ENCODE data around the gene NOL12. TPM values are rescaled to one million over a fixed set of nuclear protein-coding genes. Genes with fewer than 3 reads are reported as not detected.

Gene NOL12
- total RNA-seq, 1 experiment from 2014 or later: 47.1 TPM

GRCh38 chr22:37741312-37741795 is 55.2 kb downstream of the NOL12 start:
- Mint-ChIP-seq H3K4me3 (ENCODE audit: unreplicated experiment) (no peak overlapping the region), H3K4me1 (ENCODE audit: insufficient read depth, unreplicated experiment) (peaks cover 25% of the 10 kb centered on the region), H3K9me3 (ENCODE audit: unreplicated experiment) (no peaks in the 10 kb centered on the region), H3K27ac (ENCODE audit: low read depth, unreplicated experiment) (no peak overlapping the region), H3K27me3 (ENCODE audit: insufficient read depth, unreplicated experiment) (no peaks in the 10 kb centered on the region), H3K36me3 (ENCODE audit: insufficient read depth, unreplicated experiment) (no peaks in the 10 kb centered on the region)
- intact Hi-C loops (cut with micrococcal nuclease): no loop called here
- ChIA-PET POLR2A (interaction anchor here (0.6 to 3.9 kb wide), 13 partner anchors 9 to 1354 kb away, joined by 3 to 17 read pairs (median 4); partner anchors contain the start of genes GCAT, GGA1, NOL12 and PDXP), CTCF (interaction anchor here (0.7 kb wide), 1 partner anchor 101 kb away, joined by 5 read pairs; no protein-coding TSS in a partner anchor)
- no peak for TF ChIP-seq CTCF (IDR thresholded peaks at IDR 0.05; ENCODE audit: unreplicated experiment)
- BruUV-seq (replicated peaks): no TSS peak
- DNase-seq (ENCODE audit: unreplicated experiment): peak; percentile 96

GRCh38 chr22:37742376-37743171 is 56.4 kb downstream of the NOL12 start:
- no TSS peak for BruUV-seq (replicated peaks)
- H3K27ac Mint-ChIP-seq (ENCODE audit: low read depth, unreplicated experiment): no peak overlapping the region
- no peaks in the 10 kb centered on the region for H3K9me3 Mint-ChIP-seq (ENCODE audit: unreplicated experiment)
- no peak for TF ChIP-seq CTCF (IDR thresholded peaks at IDR 0.05; ENCODE audit: unreplicated experiment)
- H3K36me3 Mint-ChIP-seq (ENCODE audit: insufficient read depth, unreplicated experiment): peaks cover 5% of the 10 kb centered on the region
- H3K27me3 Mint-ChIP-seq (ENCODE audit: insufficient read depth, unreplicated experiment): no peaks in the 10 kb centered on the region
- no peak overlapping the region for H3K4me3 Mint-ChIP-seq (ENCODE audit: unreplicated experiment)
- intact Hi-C loops (cut with micrococcal nuclease): no loop called here
- ChIA-PET POLR2A (interaction anchor here (0.5 to 3.9 kb wide), 9 partner anchors 10 to 661 kb away, joined by 3 to 17 read pairs (median 4); partner anchors contain the start of genes GCAT and NOL12), CTCF (interaction anchor here (0.6 kb wide), 1 partner anchor 12 kb away, joined by 6 read pairs; no protein-coding TSS in a partner anchor)
- DNase-seq (ENCODE audit: unreplicated experiment): peak; percentile 95
- peaks cover 32% of the 10 kb centered on the region for H3K4me1 Mint-ChIP-seq (ENCODE audit: insufficient read depth, unreplicated experiment)

Other genes with a start within 250 kb of the NOL12 start
- 0.56 and 1.2 TPM in 2 replicates for gene MFNG, start 200.0 kb upstream of the NOL12 start, total RNA-seq (2022)
- gene CARD10, start 166.9 kb upstream of the NOL12 start, total RNA-seq (2022): 20.6 and 22.7 TPM in 2 replicates
- 86.0 and 148 TPM in 2 replicates for gene CDC42EP1, start 125.9 kb upstream of the NOL12 start, total RNA-seq (2022)
- not detected in 2 replicates for gene LGALS2, start 106.3 kb upstream of the NOL12 start, total RNA-seq (2022)
- 52.7 and 59.1 TPM in 2 replicates for gene GGA1, start 77.5 kb upstream of the NOL12 start, total RNA-seq (2022)
- 1.5 and 1.9 TPM in 2 replicates for gene SH3BP1, start 46.7 kb upstream of the NOL12 start, total RNA-seq (2022)
- 10.3 and 10.5 TPM in 2 replicates for gene PDXP, start 27.6 kb upstream of the NOL12 start, total RNA-seq (2022)
- 1,407 and 1,635 TPM in 2 replicates for gene LGALS1, start 10.7 kb upstream of the NOL12 start, total RNA-seq (2022)
- gene TRIOBP, start 10.7 kb downstream of the NOL12 start, total RNA-seq (2022): 42.5 and 45.7 TPM in 2 replicates
- gene GCAT, start 121.6 kb downstream of the NOL12 start, total RNA-seq (2022): 21.5 and 32.8 TPM in 2 replicates
- 0.26 and 0.27 TPM in 2 replicates for gene GALR3, start 137.0 kb downstream of the NOL12 start, total RNA-seq (2022)
- gene ANKRD54, start 158.0 kb downstream of the NOL12 start, total RNA-seq (2022): 26.0 and 26.7 TPM in 2 replicates
- 395 and 505 TPM in 2 replicates for gene EIF3L, start 163.1 kb downstream of the NOL12 start, total RNA-seq (2022)
- gene MICALL1, start 220.0 kb downstream of the NOL12 start, total RNA-seq (2022): 164 and 165 TPM in 2 replicates

Data from MCF 10A (cell line).